WTC11 (cell line): ENCODE measurements around the gene CDK3. TPM values are rescaled to one million over a fixed set of nuclear protein-coding genes. Genes with fewer than 3 reads are reported as not detected.

Experiments
- ATAC-seq: fragments of 200-7000 bp; cut with Tn5 transposase; 2 replicates; pipeline ENCODE4 v1.10.0; 2021; ENCODE audit warnings: mild to moderate bottlenecking, moderate library complexity
- CTCF ChIA-PET: fragments of 300-600 bp; sonication (Branson Sonifier 250); formaldehyde crosslinking; loops from one replicate; lab custom pipeline; 2021; ENCODE audit warnings: antibody characterized with exemption; lab: Charles Lee
- POLR2A ChIA-PET: fragments of 350-600 bp; sonication (Branson Sonifier 250); formaldehyde crosslinking; loops from one replicate; lab custom pipeline; 2021; ENCODE audit warnings: antibody characterized with exemption; lab: Charles Lee
- DNase-seq: peaks from one replicate; pipeline ENCODE4 v3.0.0; 2021; ENCODE audit warnings: low spot score
- H3K27ac Mint-ChIP-seq: 2 replicates; pipeline ENCODE4 v1.8.0; 2021; ENCODE audit warnings: mixed read lengths
- H3K27me3 Mint-ChIP-seq: 2 replicates; pipeline ENCODE4 v1.8.0; 2021; ENCODE audit warnings: low read depth, mild to moderate bottlenecking, moderate library complexity, mixed read lengths
- H3K36me3 Mint-ChIP-seq: 2 replicates; pipeline ENCODE4 v1.8.0; 2021; ENCODE audit warnings: mixed read lengths
- H3K4me1 Mint-ChIP-seq: 2 replicates; pipeline ENCODE4 v1.8.0; 2022; ENCODE audit warnings: mixed read lengths
- H3K4me3 Mint-ChIP-seq: 2 replicates; pipeline ENCODE4 v1.8.0; 2021; ENCODE audit warnings: mild to moderate bottlenecking, moderate library complexity, mixed read lengths
- H3K9me3 Mint-ChIP-seq: 2 replicates; pipeline ENCODE4 v1.8.0; 2021; ENCODE audit warnings: mixed read lengths
- ATF6 ChIP-seq: sonication (generic); formaldehyde crosslinking; IDR thresholded peaks from 2 replicates; pipeline ENCODE4 v1.8.1; 2023; ENCODE audit warnings: mild to moderate bottlenecking, missing genetic modification reagents
- CTCF ChIP-seq: fragments of 200-600 bp; IDR thresholded peaks from 2 replicates; pipeline ENCODE4 v1.8.0; 2022; ENCODE audit warnings: antibody characterized with exemption
- ETV6 ChIP-seq: sonication (generic); formaldehyde crosslinking; IDR thresholded peaks from 2 replicates; pipeline ENCODE4 v1.8.1; 2022; ENCODE audit warnings: mild to moderate bottlenecking, missing genetic modification reagents
- FOXP4 ChIP-seq: sonication (generic); formaldehyde crosslinking; IDR thresholded peaks from 2 replicates; pipeline ENCODE4 v1.8.0; 2022; ENCODE audit warnings: mild to moderate bottlenecking, missing genetic modification reagents
- GABPB1 ChIP-seq: sonication (generic); formaldehyde crosslinking; IDR thresholded peaks from 2 replicates; pipeline ENCODE4 v1.8.1; 2023; ENCODE audit warnings: mild to moderate bottlenecking, missing genetic modification reagents
- HMGXB4 ChIP-seq: sonication (generic); formaldehyde crosslinking; IDR thresholded peaks from 2 replicates; pipeline ENCODE4 v1.8.1; 2023; ENCODE audit warnings: mild to moderate bottlenecking, moderate library complexity, missing genetic modification reagents
- MAX ChIP-seq: sonication (generic); formaldehyde crosslinking; IDR thresholded peaks from 2 replicates; pipeline ENCODE4 v1.8.0; 2022; ENCODE audit warnings: mild to moderate bottlenecking, missing genetic modification reagents
- NFE2L1 ChIP-seq: sonication (generic); formaldehyde crosslinking; IDR thresholded peaks from 2 replicates; pipeline ENCODE4 v1.8.1; 2023; ENCODE audit warnings: missing genetic modification reagents
- SOX15 ChIP-seq: fragments of 250-450 bp; sonication (Bioruptor Pico); IDR thresholded peaks from 2 replicates; pipeline ENCODE4 v1.9.0; 2021; ENCODE audit warnings: mild to moderate bottlenecking
- ZBTB43 ChIP-seq: sonication (generic); formaldehyde crosslinking; IDR thresholded peaks from 2 replicates; pipeline ENCODE4 v1.8.1; 2023; ENCODE audit warnings: mild to moderate bottlenecking, missing genetic modification reagents
- ZNF121 ChIP-seq: sonication (generic); formaldehyde crosslinking; IDR thresholded peaks from 2 replicates; pipeline ENCODE4 v1.8.0; 2023; ENCODE audit warnings: missing genetic modification reagents
- ZNF138 ChIP-seq: sonication (generic); formaldehyde crosslinking; conservative IDR thresholded peaks from 2 replicates; pipeline ENCODE4 v1.8.1; 2022; ENCODE audit warnings: mild to moderate bottlenecking, moderate library complexity, missing genetic modification reagents
- ZNF317 ChIP-seq: sonication (generic); formaldehyde crosslinking; IDR thresholded peaks from 2 replicates; pipeline ENCODE4 v1.8.1; 2023; ENCODE audit warnings: low read depth, mild to moderate bottlenecking, moderate library complexity, missing genetic modification reagents, borderline replicate concordance
- ZSCAN18 ChIP-seq: fragments of 250-450 bp; sonication (Bioruptor Pico); IDR thresholded peaks from 2 replicates; pipeline ENCODE4 v2.1.2; 2022; ENCODE audit warnings: mild to moderate bottlenecking, moderate library complexity
- total RNA-seq: library from RNA; stranded (reverse); gene quantifications from 3 replicates; pipeline ENCODE4 v1.2.3, GENCODE V29; 2021

CDK3 gene
- total RNA-seq, 1 experiment from 2014 or later: 9.5 TPM

GRCh38 chr17:75998327-75998795 is 2.3 kb upstream of the CDK3 start (continued):
- TF ChIP-seq ATF6 (no peak), FOXP4 (no peak), SOX15 (CRISPR knock-in tag) (no peak), ZNF121 (CRISPR knock-in tag) (no peak), ZSCAN18 (CRISPR knock-in tag) (no peak), NFE2L1 (CRISPR knock-in tag) (no peak), ZNF138 (no peak)

- Mint-ChIP-seq H3K9me3 (no peaks in the 10 kb centered on the region), H3K27me3 (no peaks in the 10 kb centered on the region), H3K27ac (no peak overlapping the region; the same call in 1 of the 2 replicates), H3K4me1 (peaks cover 14% of the 10 kb centered on the region), H3K36me3 (no peaks in the 10 kb centered on the region), H3K4me3 (no peak overlapping the region)
- ChIA-PET POLR2A (no interaction called here), CTCF (interaction anchor here (0.5 to 6.0 kb wide), 58 partner anchors 9 to 397 kb away, joined by 3 to 112 read pairs (median 4); partner anchors contain the start of genes ACOX1, FBF1, GALR2 and MRPL38)
- ATAC-seq (peak; percentile 92), DNase-seq (peak; percentile 90)
- peak; percentile 66; the same call in 1 of the 2 replicates for TF ChIP-seq ETV6 (CRISPR knock-in tag)
- TF ChIP-seq CTCF: peak; percentile 81
- peak; percentile 35; the same call in 1 of the 2 replicates for TF ChIP-seq FOXP4
- 0 out of 2 replicates have a peak, but pooled peaks have one; percentile 12 for TF ChIP-seq HMGXB4 (CRISPR knock-in tag)
- no peak for TF ChIP-seq ZNF317 (CRISPR knock-in tag)
- peak; percentile 61; the same call in 1 of the 2 replicates for TF ChIP-seq MAX
- TF ChIP-seq GABPB1: peak; percentile 58; the same call in 1 of the 2 replicates
- no peak for TF ChIP-seq ZBTB43 (CRISPR knock-in tag)
Observed at GRCh38 chr17:76000016-76000754, 470 bp upstream of the CDK3 start.
